GM10248 (cell line): ENCODE data around the gene ZCCHC17.

Experiments
- CTCF ChIA-PET: fragments of 300-600 bp; sonication (Branson Sonifier 250); formaldehyde crosslinking; extraction: SDS; loops from one replicate; lab custom pipeline; 2021; ENCODE audit warnings: antibody characterized with exemption; lab: Yijun Ruan, JAX
- POLR2A ChIA-PET: fragments of 350-650 bp; sonication (Branson Sonifier 250); formaldehyde crosslinking; extraction: SDS; loops from one replicate; lab custom pipeline; 2020; ENCODE audit warnings: antibody characterized with exemption; lab: Yijun Ruan, JAX
- DNase-seq: peaks from one replicate; pipeline ENCODE4 v3.0.0; 2012; ENCODE audit errors: extremely low spot score
- CTCF ChIP-seq: IDR thresholded peaks from 2 replicates; pipeline ENCODE4 v1.5.1; 2012; ENCODE audit warnings: mild to moderate bottlenecking, low read depth; ENCODE audit errors: extremely low read depth, missing control alignments, control extremely low read depth

The ZCCHC17 gene

GRCh38 chr1:31374511-31375196, 77.8 kb downstream of the ZCCHC17 start:
- ChIA-PET CTCF (interaction anchor here (1.0 to 5.6 kb wide), 2 partner anchors 20 to 146 kb away, joined by 4 to 46 read pairs; no protein-coding TSS in a partner anchor), POLR2A (no interaction called here)
- DNase-seq, result no peak
- no peak for TF ChIP-seq CTCF

DNA sequence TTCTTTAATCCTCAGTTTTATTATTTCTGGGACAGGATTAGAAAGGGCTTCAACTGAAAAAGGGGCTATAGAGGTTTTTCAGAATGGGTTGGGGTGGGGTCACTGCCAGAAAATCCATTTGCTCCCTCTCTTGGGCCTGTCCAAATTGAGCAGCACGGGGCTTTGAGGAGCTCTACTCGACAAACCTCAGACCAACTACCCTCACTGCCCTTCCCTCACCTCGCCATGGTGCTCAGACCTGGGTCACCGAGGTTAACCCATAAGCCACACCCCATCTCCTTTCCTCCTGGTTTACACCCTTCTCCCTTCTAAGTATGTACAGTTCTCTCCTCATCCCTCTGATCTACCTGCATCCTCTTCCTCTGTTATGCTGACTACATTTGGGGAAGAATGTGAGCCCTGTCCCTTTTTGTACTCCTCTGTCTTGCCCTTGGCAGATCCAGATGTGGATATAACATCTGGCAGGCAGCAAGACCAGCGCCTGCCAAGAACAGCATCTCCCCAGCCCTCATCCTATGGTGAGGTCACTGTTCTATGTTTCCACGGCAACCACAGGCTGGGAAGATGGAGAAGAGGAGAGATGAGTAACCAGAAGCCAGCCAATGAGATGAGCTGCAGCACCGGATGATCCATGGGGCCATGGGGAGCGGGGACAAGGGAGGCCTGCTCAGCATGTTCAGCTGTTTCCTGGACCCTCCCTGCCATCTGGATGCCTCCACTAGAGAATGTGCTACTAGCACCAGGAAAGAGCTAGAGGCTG, 79.7 kb downstream of the ZCCHC17 start:
- no peak for TF ChIP-seq CTCF
- no peak for DNase-seq
- CTCF ChIA-PET, result interaction anchor here (0.6 to 3.2 kb wide), 2 partner anchors 19 to 173 kb away, joined by 3 to 20 read pairs; no protein-coding TSS in a partner anchor
- POLR2A ChIA-PET, result interaction anchor here (0.6 kb wide), 1 partner anchor 232 kb away, joined by 3 read pairs; no protein-coding TSS in a partner anchor

- ChIA-PET CTCF (interaction anchor here (0.6 to 3.2 kb wide), 2 partner anchors 18 to 172 kb away, joined by 3 to 20 read pairs; no protein-coding TSS in a partner anchor), POLR2A (no interaction called here)
- TF ChIP-seq CTCF, result no peak
- no peak for DNase-seq
These were observed 80.6 kb downstream of the ZCCHC17 start for GRCh38 chr1:31377364-31377863.

- ChIA-PET CTCF (interaction anchor here (3.2 kb wide), 1 partner anchor 18 kb away, joined by 20 read pairs; no protein-coding TSS in a partner anchor), POLR2A (no interaction called here)
- TF ChIP-seq CTCF, result no peak
- DNase-seq, result no peak
These were observed 81.2 kb downstream of the ZCCHC17 start for GRCh38 chr1:31378001-31378400.

- no peak for DNase-seq
- POLR2A ChIA-PET, result no interaction called here
- TF ChIP-seq CTCF, result no peak
- CTCF ChIA-PET, result no interaction called here
These were observed 83.3 kb downstream of the ZCCHC17 start for GRCh38 chr1:31380181-31380580.
